Measurements from ENCODE around the gene BANP.
"Not testable (repeated sequence)": the region's sequence is repeated elsewhere in the genome, so short reads cannot be mapped to it uniquely, and the experiment has no call there.

The BANP gene

GRCh38 chr16:87950765-87951551 is at the start of gene BANP:
Gene BANP, plus strand, starts transcription at chr16:87951434. Its CDS starts 23,682 bp downstream, at chr16:87975116.
- DNase-seq (ENCODE audit: low read depth in 2 of 2), result peak; percentile 90 to 97

- not testable (repeated sequence) for DNase-seq (ENCODE audit: low read depth in 2 of 2)
Observed at GRCh38 chr16:87904963-87905362, 46.3 kb upstream of the BANP start.

- DNase-seq (ENCODE audit: low read depth in 2 of 2), result not testable (repeated sequence)
Observed at GRCh38 chr16:87905521-87905920, 45.7 kb upstream of the BANP start.

DNA sequence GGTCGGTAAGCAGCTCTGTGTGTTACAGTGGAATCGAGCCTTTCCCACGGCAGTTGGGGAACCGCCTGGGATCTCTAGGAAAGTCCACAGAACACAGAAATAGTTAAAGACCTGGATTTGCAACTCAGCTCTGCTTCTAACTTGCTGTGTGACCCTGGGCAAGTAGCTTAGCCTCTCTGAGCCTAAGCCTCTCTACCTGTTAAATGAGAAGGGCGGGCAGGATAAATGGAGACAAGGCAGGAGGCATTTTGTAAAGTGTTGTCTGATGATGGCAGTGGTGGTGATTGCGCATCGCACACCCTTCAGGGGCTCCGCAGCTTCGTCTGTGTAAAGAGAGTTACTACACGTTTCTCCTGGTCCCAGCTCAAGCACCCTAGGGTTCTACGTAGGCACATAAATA is 43.1 kb upstream of the BANP start:
- DNase-seq (ENCODE audit: low read depth in 2 of 2), result not testable (repeated sequence)

- DNase-seq (ENCODE audit: low read depth in 2 of 2), result peak; percentile 81 to 85
Observed at GRCh38 chr16:87909203-87909935, 41.9 kb upstream of the BANP start.

- not testable (repeated sequence) for DNase-seq (ENCODE audit: low read depth in 2 of 2)
Observed at GRCh38 chr16:87911106-87911763, 40.0 kb upstream of the BANP start.

- DNase-seq (ENCODE audit: low read depth in 2 of 2), result not testable (repeated sequence)
Observed at GRCh38 chr16:87912691-87913090, 38.5 kb upstream of the BANP start.

- not testable (repeated sequence) for DNase-seq (ENCODE audit: low read depth in 2 of 2)
Observed at GRCh38 chr16:87914021-87914725, 37.1 kb upstream of the BANP start.

DNA sequence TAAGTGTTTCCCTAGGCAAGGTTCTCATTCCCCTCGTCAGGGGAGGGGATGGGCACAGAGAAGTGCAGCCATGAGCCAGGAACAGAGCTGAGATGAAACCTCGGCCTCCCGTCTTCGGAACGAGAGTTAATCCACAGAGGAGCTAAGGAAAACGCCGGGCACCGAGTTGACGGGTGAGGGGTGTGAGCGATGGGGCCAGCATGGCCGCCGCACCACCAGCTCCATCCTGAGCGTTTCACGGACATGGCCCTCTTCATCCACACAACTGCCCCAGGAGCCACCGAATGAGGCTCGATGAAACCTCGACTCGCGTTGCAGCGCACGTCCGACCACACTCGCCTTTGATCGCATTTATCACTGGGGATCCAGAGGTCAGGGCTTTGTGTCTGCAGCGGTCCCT is 36.4 kb upstream of the BANP start:
- DNase-seq (ENCODE audit: low read depth in 2 of 2), result no peak

GRCh38 chr16:87917503-87917902 is 33.7 kb upstream of the BANP start:
- DNase-seq (ENCODE audit: low read depth in 2 of 2), result no peak

DNA sequence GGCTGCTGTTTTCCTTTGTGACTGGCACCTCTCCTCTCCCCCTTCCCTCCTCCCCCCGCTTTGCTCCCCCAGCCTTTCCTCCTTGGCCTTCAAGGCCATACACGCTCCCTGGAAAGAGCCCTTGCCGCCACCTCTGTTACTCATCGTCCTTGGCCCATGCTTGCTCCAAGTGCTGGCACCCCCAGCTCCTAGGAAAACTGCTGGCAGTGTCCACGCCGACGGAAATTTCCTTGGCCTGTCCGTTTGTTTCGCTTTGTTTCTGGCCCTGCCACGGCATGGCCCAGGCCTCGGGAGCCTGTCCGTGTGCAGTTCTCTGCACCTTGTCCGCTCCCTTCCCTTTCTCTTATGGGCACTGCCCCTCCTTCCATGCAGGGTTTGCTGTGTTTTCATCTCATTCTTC is 32.9 kb upstream of the BANP start:
- no peak for DNase-seq (ENCODE audit: low read depth in 2 of 2)

- DNase-seq (ENCODE audit: low read depth in 2 of 2), result no peak
Observed at GRCh38 chr16:87918866-87919680, 32.2 kb upstream of the BANP start.

- no peak for DNase-seq (ENCODE audit: low read depth in 2 of 2)
Observed at GRCh38 chr16:87919681-87919994, 31.6 kb upstream of the BANP start.

DNA sequence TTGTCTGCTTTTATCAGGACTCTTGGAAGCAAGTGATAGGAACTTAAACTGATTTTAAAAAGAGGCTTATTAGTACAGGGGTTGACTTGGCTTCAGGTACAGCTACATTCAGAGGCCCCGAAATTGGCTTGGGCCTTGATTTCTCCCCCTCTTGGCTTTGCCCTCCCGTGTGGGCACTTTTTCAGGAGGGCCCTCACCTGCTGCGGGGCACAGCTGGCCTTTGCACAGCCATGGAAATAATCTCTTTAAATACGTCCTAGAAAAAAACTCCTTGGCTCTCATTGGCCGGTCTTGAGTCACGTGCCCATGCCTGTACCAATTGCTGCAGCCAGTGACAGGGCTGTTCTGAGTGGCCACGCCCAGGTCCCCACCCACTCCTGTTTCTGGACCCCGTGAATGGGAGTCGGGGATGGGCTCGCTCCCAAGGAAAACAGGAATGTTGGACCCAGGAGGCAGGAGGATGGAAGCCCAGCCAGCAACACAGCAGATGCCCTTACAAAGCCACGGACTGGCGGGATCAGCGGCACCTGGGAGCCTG is 29.9 kb upstream of the BANP start:
- DNase-seq (ENCODE audit: low read depth in 2 of 2), result no peak

- DNase-seq (ENCODE audit: low read depth in 2 of 2), result no peak
Observed at GRCh38 chr16:87922250-87922871, 28.9 kb upstream of the BANP start.

DNA sequence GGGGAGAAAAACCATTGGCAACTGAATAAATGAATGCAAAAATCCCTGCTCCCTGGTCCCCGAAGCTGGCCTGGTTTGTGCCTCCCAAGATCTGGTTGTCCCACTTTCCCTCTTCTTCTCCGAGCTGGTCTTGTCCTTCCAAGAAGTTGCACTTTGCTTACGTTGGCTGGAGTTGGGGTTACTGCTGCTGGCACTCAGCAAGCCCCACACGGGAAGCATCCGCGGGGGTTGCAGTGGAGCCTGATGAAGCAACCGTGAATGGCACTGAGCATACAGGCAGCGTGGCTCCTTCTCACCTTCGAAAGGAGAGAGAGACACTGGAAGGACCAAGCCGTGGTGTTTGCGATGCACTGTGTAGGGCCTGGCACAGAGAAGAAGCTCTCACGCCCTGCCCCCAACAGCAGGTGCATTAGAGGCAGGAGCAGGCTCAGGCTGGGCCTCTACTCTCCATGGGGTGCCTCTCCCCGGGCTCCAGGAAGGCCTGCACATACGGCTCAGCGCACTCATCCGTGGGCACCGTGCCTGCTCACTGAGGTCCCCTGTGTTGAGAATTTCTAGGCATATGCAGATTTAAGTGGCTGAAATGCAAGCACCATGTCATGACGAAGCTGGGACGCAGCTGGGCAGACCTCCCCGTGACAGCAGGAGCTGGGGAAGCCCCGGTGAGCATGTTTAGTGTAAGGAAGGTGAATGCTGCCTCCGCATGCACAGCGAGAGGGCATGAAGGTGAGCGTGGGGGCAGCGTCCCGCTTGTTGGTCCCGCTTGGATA is 27.0 kb upstream of the BANP start:
- no peak for DNase-seq (ENCODE audit: low read depth in 2 of 2)

- DNase-seq (ENCODE audit: low read depth in 2 of 2), result no peak
Observed at GRCh38 chr16:87924811-87925670, 26.2 kb upstream of the BANP start.

Data from stimulated activated CD4-positive, alpha-beta T cell treated with anti-CD3 and anti-CD28 coated beads, Interleukin-4, amount 100 ng/mL, for 48 hours (primary cell).